Liver (tissue), 9 donors: Measurements from ENCODE around the gene KRTAP5-10. TPM values are rescaled to one million over a fixed set of nuclear protein-coding genes. Genes with fewer than 3 reads are reported as not detected.

Experiments used
- DNase-seq: peaks from one replicate; pipeline ENCODE4 v3.0.0-alpha.2; 2017; ENCODE audit warnings: low spot score
- H3K27ac ChIP-seq, 2 donors: one replicate each; pipeline ENCODE4 v1.7.0; 2013; ENCODE audit warnings: inconsistent platforms in 2 of 2, low read length in 2 of 2, control low read depth in 1 of 2, low read depth in 1 of 2, mild to moderate bottlenecking in 1 of 2
- H3K27me3 ChIP-seq, 4 donors: one replicate each; pipeline versions ENCODE4 v1.6.1 to v1.7.0; 2013; ENCODE audit warnings: low read length in 3 of 4, inconsistent platforms in 1 of 4, mild to moderate bottlenecking in 1 of 4, moderate library complexity in 1 of 4; ENCODE audit not compliant: control insufficient read depth in 4 of 4, insufficient read depth in 4 of 4
- H3K36me3 ChIP-seq, 4 donors: one replicate each; pipeline versions ENCODE4 v1.6.1 to v1.7.0; 2013; ENCODE audit warnings: low read length in 3 of 4, mild to moderate bottlenecking in 3 of 4, low read depth in 1 of 4, moderate library complexity in 1 of 4; ENCODE audit not compliant: control insufficient read depth in 4 of 4, insufficient read depth in 3 of 4
- H3K4me1 ChIP-seq, 4 donors: one replicate each; pipeline versions ENCODE4 v1.6.1 to v1.7.0; 2013; ENCODE audit warnings: low read length in 3 of 4, mild to moderate bottlenecking in 3 of 4, moderate library complexity in 1 of 4; ENCODE audit not compliant: control insufficient read depth in 4 of 4, insufficient read depth in 4 of 4
- H3K4me3 ChIP-seq, 3 donors: one replicate each; pipeline versions ENCODE4 v1.6.1 to v1.7.0; 2013; ENCODE audit warnings: low read length in 3 of 3, control low read depth in 1 of 3, low read depth in 1 of 3, mild to moderate bottlenecking in 1 of 3
- H3K9ac ChIP-seq, 2 donors: one replicate each; pipeline ENCODE4 v1.7.0; 2013; ENCODE audit warnings: low read length in 2 of 2, mild to moderate bottlenecking in 2 of 2, moderate library complexity in 2 of 2, control low read depth in 1 of 2, low read depth in 1 of 2
- H3K9me3 ChIP-seq, 4 donors: one replicate each; pipeline versions ENCODE4 v1.6.1 to v1.7.0; 2013; ENCODE audit warnings: low read length in 3 of 4; ENCODE audit not compliant: control insufficient read depth in 4 of 4
- EGR1 ChIP-seq, 2 donors: IDR thresholded peaks; 2 replicates each; pipeline ENCODE4 v1.6.1; 2016 to 2018; ENCODE audit warnings: antibody characterized with exemption in 2 of 2, low read depth in 2 of 2
- FOXA1 ChIP-seq: IDR thresholded peaks from 2 replicates; pipeline ENCODE4 v1.6.1; 2016; ENCODE audit warnings: antibody characterized with exemption
- FOXA2 ChIP-seq: IDR thresholded peaks from 2 replicates; pipeline ENCODE4 v1.6.1; 2016; ENCODE audit warnings: antibody characterized with exemption
- GABPA ChIP-seq, 2 donors: IDR thresholded peaks in 1 of 2; conservative IDR thresholded peaks in 1 of 2; 2 replicates each; pipeline ENCODE4 v1.6.1; 2016; ENCODE audit warnings: antibody characterized with exemption in 2 of 2, mild to moderate bottlenecking in 1 of 2, moderate library complexity in 1 of 2
- HNF4A ChIP-seq, 2 donors: conservative IDR thresholded peaks; 2 replicates each; pipeline ENCODE4 v1.6.1; 2016; ENCODE audit warnings: antibody characterized with exemption in 2 of 2, mild to moderate bottlenecking in 2 of 2
- HNF4G ChIP-seq: IDR thresholded peaks from 2 replicates; pipeline ENCODE4 v1.6.1; 2016; ENCODE audit warnings: antibody characterized with exemption
- JUND ChIP-seq, 2 donors: IDR thresholded peaks; 2 replicates each; pipeline ENCODE4 v1.6.1; 2016; ENCODE audit warnings: antibody characterized with exemption in 2 of 2
- NR2F2 ChIP-seq: IDR thresholded peaks from 2 replicates; pipeline ENCODE4 v1.6.1; 2016; ENCODE audit warnings: antibody characterized with exemption
- RAD21 ChIP-seq, 2 donors: IDR thresholded peaks; 2 replicates each; pipeline ENCODE4 v1.6.1; 2016; ENCODE audit warnings: antibody characterized with exemption in 2 of 2, mild to moderate bottlenecking in 2 of 2
- RXRA ChIP-seq, 2 donors: IDR thresholded peaks; 2 replicates each; pipeline ENCODE4 v1.6.1; 2017 to 2018; ENCODE audit warnings: antibody characterized with exemption in 2 of 2, mild to moderate bottlenecking in 1 of 2
- SP1 ChIP-seq: IDR thresholded peaks from 2 replicates; pipeline ENCODE4 v1.6.1; 2018; ENCODE audit warnings: antibody characterized with exemption, mild to moderate bottlenecking
- TAF1 ChIP-seq: conservative IDR thresholded peaks from 2 replicates; pipeline ENCODE4 v1.6.1; 2016; ENCODE audit warnings: antibody characterized with exemption, mild to moderate bottlenecking
- YY1 ChIP-seq: IDR thresholded peaks from 2 replicates; pipeline ENCODE4 v1.6.1; 2016; ENCODE audit warnings: antibody characterized with exemption, mild to moderate bottlenecking
- WGBS: extraction: QIAGEN DNeasy Blood & Tissue Kit; methylation state at CpG from one replicate; pipeline ENCODE4 v1.1.7; 2013; 5-methylcytosine and 5-hydroxymethylcytosine counted together
- polyA plus RNA-seq, 2 donors: library from polyadenylated mRNA; stranded (reverse) in 1 of 2; unstranded in 1 of 2; fragments of 200-250 nt in 1 of 2; fragments of >200 nt in 1 of 2; fragmentation: Nextera tagmentation in 1 of 2; extraction: Ambion mirVana in 1 of 2; gene quantifications; one replicate each; pipeline versions ENCODE4 v1.2.1 to v1.2.3, GENCODE V29; 2013 to 2015
- total RNA-seq, 2 donors: library from RNA; depleted of rRNA; stranded (reverse); fragments of >200 nt; gene quantifications; one replicate each; pipeline ENCODE4 v1.2.3, GENCODE V29; 2014
- TF ChIP-seq, protein P1 (sequence below): IDR thresholded peaks from 2 replicates; pipeline ENCODE4 v1.6.1; 2016; ENCODE audit warnings: antibody characterized with exemption
- TF ChIP-seq, protein P2 (sequence below): fragments of 150-350 bp; IDR thresholded peaks from 2 replicates; pipeline ENCODE4 v1.5.1; 2017; ENCODE audit warnings: improper control_type of control experiment, low read depth, low read length; ENCODE audit not compliant: missing input control
- TF ChIP-seq, protein P3 (sequence below): IDR thresholded peaks from 2 replicates; pipeline ENCODE4 v1.6.1; 2016; ENCODE audit warnings: antibody characterized with exemption
- TF ChIP-seq, protein P4 (sequence below): IDR thresholded peaks from 2 replicates; pipeline ENCODE4 v1.6.1; 2016; ENCODE audit warnings: antibody characterized with exemption
- TF ChIP-seq, protein P5 (sequence below): IDR thresholded peaks from 2 replicates; pipeline ENCODE4 v1.6.1; 2016; ENCODE audit warnings: antibody characterized with exemption, mild to moderate bottlenecking
- donor health status: healthy.
- donor health status: healthy.
- donor health status: healthy.
- donor health status: healthy.
- donor health status: healthy.

The KRTAP5-10 gene
- total and polyA plus RNA-seq, 4 donors = 0.14 TPM; not detected in 3

DNA sequence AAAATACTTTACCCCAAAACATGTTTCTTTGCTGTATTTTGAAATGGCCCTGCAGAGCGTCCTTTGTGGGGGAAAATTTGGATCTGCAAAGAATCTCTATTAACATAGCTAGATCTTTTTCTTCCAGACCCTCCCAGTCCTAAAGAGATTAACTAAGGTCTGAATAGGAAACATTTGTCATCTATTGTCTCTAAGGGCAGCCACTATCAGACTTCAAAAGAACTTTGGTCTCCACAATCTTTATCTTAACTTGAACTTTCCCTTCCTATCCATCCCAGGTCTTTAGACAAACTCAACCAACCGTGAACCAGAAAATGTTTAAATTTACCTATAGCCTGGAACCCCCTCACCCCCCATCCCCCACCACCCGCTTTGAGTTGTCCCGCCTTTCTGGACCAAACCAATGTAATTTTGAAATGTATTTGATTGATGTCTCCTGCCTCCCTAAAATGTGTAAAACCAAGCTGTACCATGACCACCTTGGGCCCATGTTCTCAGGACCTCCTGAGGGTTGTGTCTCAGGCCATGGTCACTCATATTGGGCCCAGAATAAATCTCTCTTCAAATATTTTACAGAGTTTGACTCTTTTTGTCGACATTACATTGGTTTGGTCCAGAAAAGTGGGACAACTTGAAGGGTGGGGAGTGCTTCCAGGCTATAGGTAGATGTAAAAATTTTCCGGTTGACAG is 20.7 kb upstream of the KRTAP5-10 start (continued):
- TF ChIP-seq RAD21 (IDR thresholded peaks at IDR 0.05) (no peak), TAF1 (no peak), HNF4G (no peak), SP1 (no peak)
- TF ChIP-seq, protein P1, sequence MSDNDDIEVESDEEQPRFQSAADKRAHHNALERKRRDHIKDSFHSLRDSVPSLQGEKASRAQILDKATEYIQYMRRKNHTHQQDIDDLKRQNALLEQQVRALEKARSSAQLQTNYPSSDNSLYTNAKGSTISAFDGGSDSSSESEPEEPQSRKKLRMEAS = no peak

DNA sequence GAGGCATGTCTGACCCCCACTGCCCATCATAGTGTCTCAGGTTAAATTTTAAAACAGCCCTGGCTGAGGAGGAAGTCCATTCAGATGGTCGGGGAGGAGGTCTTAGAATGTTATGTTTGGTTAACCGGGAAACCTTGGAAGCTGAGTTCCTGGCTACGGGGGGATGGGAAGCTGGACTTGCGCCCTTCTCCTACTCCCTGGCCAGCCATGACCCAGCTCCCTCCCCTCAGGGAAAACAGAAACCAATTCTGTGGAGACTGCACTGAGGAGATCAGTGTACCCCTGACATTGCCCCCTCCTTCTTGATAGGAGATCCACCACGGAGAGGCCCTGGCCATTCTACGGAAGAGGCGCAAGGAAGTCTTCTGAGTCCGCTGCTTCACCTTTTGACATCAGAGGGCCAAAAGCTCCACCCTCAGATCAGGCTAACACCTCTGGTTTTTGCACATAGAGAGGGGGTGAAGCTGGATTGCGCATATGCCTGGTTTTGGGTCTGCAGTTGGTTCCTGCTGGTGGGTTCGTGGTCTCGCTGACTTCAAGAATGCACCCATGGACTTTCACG is 19.9 kb upstream of the KRTAP5-10 start:
- Histone ChIP-seq H3K4me1 (no peaks in the 10 kb centered on the region), H3K27me3 (no peaks in the 10 kb centered on the region), H3K9ac (no peak overlapping the region), H3K4me3 (no peak overlapping the region), H3K9me3 (no peaks in the 10 kb centered on the region), H3K27ac (no peak overlapping the region), H3K36me3 (no peaks in the 10 kb centered on the region)
- DNase-seq = no peak
- TF ChIP-seq RXRA (IDR thresholded peaks at IDR 0.05) = no peak
- TF ChIP-seq NR2F2 = no peak
- no peak for TF ChIP-seq EGR1 (IDR thresholded peaks at IDR 0.05; ENCODE audit: low read depth in 2 of 2)
- no peak for TF ChIP-seq JUND (IDR thresholded peaks at IDR 0.05)
- TF ChIP-seq, protein P2, sequence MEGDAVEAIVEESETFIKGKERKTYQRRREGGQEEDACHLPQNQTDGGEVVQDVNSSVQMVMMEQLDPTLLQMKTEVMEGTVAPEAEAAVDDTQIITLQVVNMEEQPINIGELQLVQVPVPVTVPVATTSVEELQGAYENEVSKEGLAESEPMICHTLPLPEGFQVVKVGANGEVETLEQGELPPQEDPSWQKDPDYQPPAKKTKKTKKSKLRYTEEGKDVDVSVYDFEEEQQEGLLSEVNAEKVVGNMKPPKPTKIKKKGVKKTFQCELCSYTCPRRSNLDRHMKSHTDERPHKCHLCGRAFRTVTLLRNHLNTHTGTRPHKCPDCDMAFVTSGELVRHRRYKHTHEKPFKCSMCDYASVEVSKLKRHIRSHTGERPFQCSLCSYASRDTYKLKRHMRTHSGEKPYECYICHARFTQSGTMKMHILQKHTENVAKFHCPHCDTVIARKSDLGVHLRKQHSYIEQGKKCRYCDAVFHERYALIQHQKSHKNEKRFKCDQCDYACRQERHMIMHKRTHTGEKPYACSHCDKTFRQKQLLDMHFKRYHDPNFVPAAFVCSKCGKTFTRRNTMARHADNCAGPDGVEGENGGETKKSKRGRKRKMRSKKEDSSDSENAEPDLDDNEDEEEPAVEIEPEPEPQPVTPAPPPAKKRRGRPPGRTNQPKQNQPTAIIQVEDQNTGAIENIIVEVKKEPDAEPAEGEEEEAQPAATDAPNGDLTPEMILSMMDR = no peak
- no peak for TF ChIP-seq HNF4G
- no peak for TF ChIP-seq GABPA (IDR thresholded peaks at IDR 0.05 in 1 of 2, conservative IDR thresholded peaks at IDR 0.05 in 1 of 2)
- TF ChIP-seq, protein P1 = no peak
- TF ChIP-seq, protein P3, sequence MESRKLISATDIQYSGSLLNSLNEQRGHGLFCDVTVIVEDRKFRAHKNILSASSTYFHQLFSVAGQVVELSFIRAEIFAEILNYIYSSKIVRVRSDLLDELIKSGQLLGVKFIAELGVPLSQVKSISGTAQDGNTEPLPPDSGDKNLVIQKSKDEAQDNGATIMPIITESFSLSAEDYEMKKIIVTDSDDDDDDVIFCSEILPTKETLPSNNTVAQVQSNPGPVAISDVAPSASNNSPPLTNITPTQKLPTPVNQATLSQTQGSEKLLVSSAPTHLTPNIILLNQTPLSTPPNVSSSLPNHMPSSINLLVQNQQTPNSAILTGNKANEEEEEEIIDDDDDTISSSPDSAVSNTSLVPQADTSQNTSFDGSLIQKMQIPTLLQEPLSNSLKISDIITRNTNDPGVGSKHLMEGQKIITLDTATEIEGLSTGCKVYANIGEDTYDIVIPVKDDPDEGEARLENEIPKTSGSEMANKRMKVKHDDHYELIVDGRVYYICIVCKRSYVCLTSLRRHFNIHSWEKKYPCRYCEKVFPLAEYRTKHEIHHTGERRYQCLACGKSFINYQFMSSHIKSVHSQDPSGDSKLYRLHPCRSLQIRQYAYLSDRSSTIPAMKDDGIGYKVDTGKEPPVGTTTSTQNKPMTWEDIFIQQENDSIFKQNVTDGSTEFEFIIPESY = no peak
- TF ChIP-seq SP1 = no peak
- no peak for TF ChIP-seq HNF4A (conservative IDR thresholded peaks at IDR 0.05)
- TF ChIP-seq, protein P4, sequence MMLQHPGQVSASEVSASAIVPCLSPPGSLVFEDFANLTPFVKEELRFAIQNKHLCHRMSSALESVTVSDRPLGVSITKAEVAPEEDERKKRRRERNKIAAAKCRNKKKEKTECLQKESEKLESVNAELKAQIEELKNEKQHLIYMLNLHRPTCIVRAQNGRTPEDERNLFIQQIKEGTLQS = no peak
- TF ChIP-seq FOXA2 = no peak
- no peak for TF ChIP-seq YY1
- WGBS = 82% methylated on average over 12 of the region's 12 CpGs

DNA sequence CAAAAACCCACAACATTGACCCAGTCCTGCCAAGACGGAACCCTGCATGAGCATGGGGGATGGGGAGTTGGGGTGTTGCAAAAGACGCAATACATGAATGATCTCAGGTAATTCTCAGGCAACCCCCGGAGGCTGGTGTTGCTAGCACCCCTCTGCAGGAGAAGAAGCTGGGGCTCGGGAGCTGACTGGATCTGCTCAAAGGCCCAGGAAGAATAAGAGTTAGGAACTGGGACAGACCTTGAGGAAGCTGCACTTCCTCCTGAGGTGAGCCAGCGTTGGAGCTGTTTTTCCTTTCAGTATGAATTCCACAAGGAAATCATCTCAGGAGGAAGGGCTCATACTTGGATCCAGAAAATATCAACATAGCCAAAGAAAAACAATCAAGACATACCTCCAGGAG is 17.2 kb upstream of the KRTAP5-10 start, which contains the start of gene KRTAP5-9:
KRTAP5-9 (plus strand) TSS at position 301 of the 400 bp plus-strand sequence. CDS start 238 bp downstream, outside the sequence.
- H3K9ac ChIP-seq = no peak within 1 kb of the TSS
- DNase-seq = no peak
- no peak within 1 kb of the TSS for H3K4me3 ChIP-seq
- no peaks in the 10 kb centered on the region for H3K27me3 ChIP-seq
- WGBS = 91% methylated on average over 5 of the region's 5 CpGs
- no peaks in the 10 kb centered on the region for H3K9me3 ChIP-seq
- H3K36me3 ChIP-seq = no peaks in the 10 kb centered on the region
- TF ChIP-seq JUND (IDR thresholded peaks at IDR 0.05) (no peak), YY1 (no peak), RXRA (IDR thresholded peaks at IDR 0.05) (no peak), FOXA1 (no peak), HNF4G (no peak), HNF4A (conservative IDR thresholded peaks at IDR 0.05) (no peak), NR2F2 (no peak)
- TF ChIP-seq, protein P4 = no peak
- TF ChIP-seq, protein P5, sequence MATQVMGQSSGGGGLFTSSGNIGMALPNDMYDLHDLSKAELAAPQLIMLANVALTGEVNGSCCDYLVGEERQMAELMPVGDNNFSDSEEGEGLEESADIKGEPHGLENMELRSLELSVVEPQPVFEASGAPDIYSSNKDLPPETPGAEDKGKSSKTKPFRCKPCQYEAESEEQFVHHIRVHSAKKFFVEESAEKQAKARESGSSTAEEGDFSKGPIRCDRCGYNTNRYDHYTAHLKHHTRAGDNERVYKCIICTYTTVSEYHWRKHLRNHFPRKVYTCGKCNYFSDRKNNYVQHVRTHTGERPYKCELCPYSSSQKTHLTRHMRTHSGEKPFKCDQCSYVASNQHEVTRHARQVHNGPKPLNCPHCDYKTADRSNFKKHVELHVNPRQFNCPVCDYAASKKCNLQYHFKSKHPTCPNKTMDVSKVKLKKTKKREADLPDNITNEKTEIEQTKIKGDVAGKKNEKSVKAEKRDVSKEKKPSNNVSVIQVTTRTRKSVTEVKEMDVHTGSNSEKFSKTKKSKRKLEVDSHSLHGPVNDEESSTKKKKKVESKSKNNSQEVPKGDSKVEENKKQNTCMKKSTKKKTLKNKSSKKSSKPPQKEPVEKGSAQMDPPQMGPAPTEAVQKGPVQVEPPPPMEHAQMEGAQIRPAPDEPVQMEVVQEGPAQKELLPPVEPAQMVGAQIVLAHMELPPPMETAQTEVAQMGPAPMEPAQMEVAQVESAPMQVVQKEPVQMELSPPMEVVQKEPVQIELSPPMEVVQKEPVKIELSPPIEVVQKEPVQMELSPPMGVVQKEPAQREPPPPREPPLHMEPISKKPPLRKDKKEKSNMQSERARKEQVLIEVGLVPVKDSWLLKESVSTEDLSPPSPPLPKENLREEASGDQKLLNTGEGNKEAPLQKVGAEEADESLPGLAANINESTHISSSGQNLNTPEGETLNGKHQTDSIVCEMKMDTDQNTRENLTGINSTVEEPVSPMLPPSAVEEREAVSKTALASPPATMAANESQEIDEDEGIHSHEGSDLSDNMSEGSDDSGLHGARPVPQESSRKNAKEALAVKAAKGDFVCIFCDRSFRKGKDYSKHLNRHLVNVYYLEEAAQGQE = no peak
- TF ChIP-seq, protein P3 = no peak
- no peak within 1 kb of the TSS for H3K27ac ChIP-seq
- no peaks in the 10 kb centered on the region for H3K4me1 ChIP-seq
